Germinal center (tissue), 1 donor: Measurements from ENCODE around the gene SERPINB7.

Experiments used
- DNase-seq: peaks from one replicate; pipeline ENCODE4 v3.0.0; 2012; ENCODE audit warnings: mixed read lengths, low spot score

The SERPINB7 gene

GRCh38 chr18:63788447-63789096 lies 13.4 kb downstream of the SERPINB7 start:
- no peak for DNase-seq

- no peak for DNase-seq
Measured at GRCh38 chr18:63789327-63789726, 14.1 kb downstream of the SERPINB7 start.

GRCh38 chr18:63795606-63796005 lies 20.4 kb downstream of the SERPINB7 start:
- no peak for DNase-seq

- no peak for DNase-seq
Measured at GRCh38 chr18:63799189-63799588, 24.0 kb downstream of the SERPINB7 start.

- no peak for DNase-seq
Measured at GRCh38 chr18:63801343-63801742, 26.1 kb downstream of the SERPINB7 start.

GRCh38 chr18:63808125-63808524 lies 32.9 kb downstream of the SERPINB7 start:
- no peak for DNase-seq

- DNase-seq, result no peak
Measured at GRCh38 chr18:63817441-63818051, 42.3 kb downstream of the SERPINB7 start.

- no peak for DNase-seq
Measured at GRCh38 chr18:63818212-63818611, 43.0 kb downstream of the SERPINB7 start.

- DNase-seq, result no peak
Measured at GRCh38 chr18:63819786-63820185, 44.6 kb downstream of the SERPINB7 start.

- DNase-seq, result no peak
Measured at GRCh38 chr18:63820694-63821093, 45.5 kb downstream of the SERPINB7 start.

- DNase-seq, result no peak
Measured at GRCh38 chr18:63823516-63824219, 48.5 kb downstream of the SERPINB7 start.

- DNase-seq, result no peak
Measured at GRCh38 chr18:63824220-63824525, 49.0 kb downstream of the SERPINB7 start.

GRCh38 chr18:63828120-63828519 lies 52.9 kb downstream of the SERPINB7 start:
- DNase-seq, result no peak

- DNase-seq, result no peak
Measured at GRCh38 chr18:63828656-63829055, 53.4 kb downstream of the SERPINB7 start.

- DNase-seq, result no peak
Measured at GRCh38 chr18:63829886-63830285, 54.7 kb downstream of the SERPINB7 start.

GRCh38 chr18:63831080-63831788 lies 56.0 kb downstream of the SERPINB7 start:
- no peak for DNase-seq

GRCh38 chr18:63832470-63832869 lies 57.3 kb downstream of the SERPINB7 start:
- no peak for DNase-seq

- DNase-seq, result no peak
Measured at GRCh38 chr18:63834471-63835113, 59.4 kb downstream of the SERPINB7 start.

GRCh38 chr18:63836456-63836855 lies 61.2 kb downstream of the SERPINB7 start:
- no peak for DNase-seq

GRCh38 chr18:63837590-63837989 lies 62.4 kb downstream of the SERPINB7 start:
- DNase-seq, result no peak

GRCh38 chr18:63843008-63843407 lies 67.8 kb downstream of the SERPINB7 start:
- DNase-seq, result no peak

GRCh38 chr18:63844254-63844653 lies 69.0 kb downstream of the SERPINB7 start:
- no peak for DNase-seq
